Coronary artery (tissue), 2 donors: ENCODE data around the gene JMJD6.
"Not testable (repeated sequence)": the region's sequence is repeated elsewhere in the genome, so short reads cannot be mapped to it uniquely, and the experiment has no call there.

Experiments used
- DNase-seq: peaks from one replicate; pipeline ENCODE4 v3.0.0-alpha.2; 2017; ENCODE audit warnings: low spot score
- H3K27ac ChIP-seq, 2 donors: fragments of 200-600 bp; sonication (generic); one replicate each; pipeline ENCODE4 v1.5.1; 2016 to 2019
- H3K4me3 ChIP-seq: fragments of 200-600 bp; sonication (generic); 2 replicates; pipeline ENCODE4 v1.5.1; 2016; ENCODE audit warnings: mild to moderate bottlenecking, moderate library complexity
- CTCF ChIP-seq: fragments of 200-600 bp; sonication (generic); IDR thresholded peaks from one replicate; pipeline ENCODE4 v1.5.1; 2019; ENCODE audit warnings: antibody characterized with exemption

JMJD6 gene

GRCh38 chr17:76753061-76753961 lies 26.9 kb upstream of the JMJD6 start:
- no peak overlapping the region for H3K4me3 ChIP-seq
- no peak for TF ChIP-seq CTCF
- no peak for DNase-seq
- no peak overlapping the region for H3K27ac ChIP-seq

GRCh38 chr17:76752006-76752405 lies 25.6 kb upstream of the JMJD6 start:
- H3K4me3 ChIP-seq: no peak overlapping the region
- DNase-seq: no peak
- no peak for TF ChIP-seq CTCF
- H3K27ac ChIP-seq: no peak overlapping the region

- TF ChIP-seq CTCF: no peak
- no peak for DNase-seq
- H3K4me3 ChIP-seq: no peak overlapping the region
- no peak overlapping the region for H3K27ac ChIP-seq
These were observed 25.1 kb upstream of the JMJD6 start for GRCh38 chr17:76751416-76751993.

- no peak for DNase-seq
- H3K27ac ChIP-seq: no peak overlapping the region
- no peak overlapping the region for H3K4me3 ChIP-seq
- TF ChIP-seq CTCF: no peak
These were observed 22.3 kb upstream of the JMJD6 start for GRCh38 chr17:76748657-76749056.

GRCh38 chr17:76747716-76748363 lies 21.4 kb upstream of the JMJD6 start:
- no peak for TF ChIP-seq CTCF
- no peak overlapping the region for H3K27ac ChIP-seq
- no peak overlapping the region for H3K4me3 ChIP-seq
- no peak for DNase-seq

- not testable (repeated sequence) for DNase-seq, H3K4me3 ChIP-seq, H3K27ac ChIP-seq
These were observed 19.4 kb upstream of the JMJD6 start for GRCh38 chr17:76745785-76746184.

GRCh38 chr17:76744747-76745146 lies 18.3 kb upstream of the JMJD6 start:
- no peak for DNase-seq
- H3K27ac ChIP-seq: no peak overlapping the region
- no peak overlapping the region for H3K4me3 ChIP-seq
- no peak for TF ChIP-seq CTCF
